PC-3 (cell line): ENCODE measurements around the gene ATXN7L2. TPM values are rescaled to one million over a fixed set of nuclear protein-coding genes. Genes with fewer than 3 reads are reported as not detected.

Experiments
- ATAC-seq: fragments of 200-7000 bp; cut with Tn5 transposase; 2 replicates; pipeline ENCODE4 v1.9.1; 2020; ENCODE audit warnings: mild to moderate bottlenecking, moderate library complexity
- BruUV-seq: library from RNA; stranded (reverse); fragments of 400-500 nt; replicated peaks from 2 replicates; lab custom pipeline; 2021; lab: Mats Ljungman, UMichigan
- CTCF ChIA-PET: fragments of 300-600 bp; sonication (Branson Sonifier 250); formaldehyde crosslinking; loops from one replicate; lab custom pipeline; 2022; ENCODE audit warnings: antibody characterized with exemption; lab: Charles Lee
- POLR2A ChIA-PET: fragments of 300-600 bp; sonication (Branson Sonifier 250); formaldehyde crosslinking; loops from one replicate; lab custom pipeline; 2022; ENCODE audit warnings: antibody characterized with exemption; ENCODE audit not compliant: unreplicated experiment; lab: Charles Lee
- DNase-seq: peaks from one replicate; pipeline ENCODE4 v3.0.0-alpha.2; 2015
- H2AFZ ChIP-seq: fragments of 300-600 bp; sonication (generic); 2 replicates; pipeline ENCODE4 v1.6.0; 2016; ENCODE audit warnings: antibody characterized with exemption, low read length
- H3F3A ChIP-seq: fragments of 300-600 bp; sonication (generic); one replicate; pipeline ENCODE4 v1.6.0; 2017; ENCODE audit warnings: antibody characterized with exemption, low read length, control low read depth, mild to moderate bottlenecking; ENCODE audit not compliant: unreplicated experiment
- H3K27ac ChIP-seq: fragments of 300-600 bp; sonication (generic); 2 replicates; pipeline ENCODE4 v1.5.1; 2016; ENCODE audit warnings: mild to moderate bottlenecking, low read length
- H3K27me3 ChIP-seq: fragments of 300-600 bp; sonication (generic); 2 replicates; pipeline ENCODE4 v1.6.1; 2016; ENCODE audit warnings: low read length, mixed read lengths
- H3K36me3 ChIP-seq: fragments of 300-600 bp; sonication (generic); 2 replicates; pipeline ENCODE4 v1.6.1; 2016; ENCODE audit warnings: low read depth, mixed run types, low read length, mixed read lengths
- H3K4me1 ChIP-seq: fragments of 300-600 bp; sonication (generic); 2 replicates; pipeline ENCODE4 v1.5.1; 2016; ENCODE audit warnings: low read length; ENCODE audit not compliant: insufficient read depth
- H3K4me2 ChIP-seq: fragments of 300-600 bp; sonication (generic); 2 replicates; pipeline ENCODE4 v1.6.0; 2016; ENCODE audit warnings: low read length
- H3K4me3 ChIP-seq: fragments of 300-600 bp; sonication (generic); 2 replicates; pipeline ENCODE4 v1.5.1; 2016; ENCODE audit warnings: mild to moderate bottlenecking, low read length, mixed read lengths
- H3K79me2 ChIP-seq: fragments of 300-600 bp; sonication (generic); 2 replicates; pipeline ENCODE4 v1.6.1; 2017; ENCODE audit warnings: low read length, mixed read lengths
- H3K9ac ChIP-seq: fragments of 300-600 bp; sonication (generic); 2 replicates; pipeline ENCODE4 v1.6.0; 2016; ENCODE audit warnings: mild to moderate bottlenecking, low read length
- H3K9me2 ChIP-seq: fragments of 300-600 bp; sonication (generic); replicated peaks from 2 replicates; pipeline ENCODE4 v1.6.1; 2016; ENCODE audit warnings: mixed run types, low read length, mixed read lengths
- H3K9me3 ChIP-seq: fragments of 300-600 bp; sonication (generic); 2 replicates; pipeline ENCODE4 v1.6.1; 2016; ENCODE audit warnings: low read length, mixed read lengths
- H4K20me1 ChIP-seq: fragments of 300-600 bp; sonication (generic); 2 replicates; pipeline ENCODE4 v1.6.1; 2016; ENCODE audit warnings: low read length, mixed read lengths
- EZH2 ChIP-seq: fragments of 300-600 bp; sonication (generic); IDR thresholded peaks from one replicate; pipeline ENCODE4 v1.6.1; 2017; ENCODE audit warnings: antibody characterized with exemption, mild to moderate bottlenecking, low read length; ENCODE audit not compliant: unreplicated experiment
- EZH2phosphoT487 ChIP-seq: fragments of 300-600 bp; sonication (generic); IDR thresholded peaks from 2 replicates; pipeline ENCODE4 v1.6.1; 2018; ENCODE audit warnings: mild to moderate bottlenecking, antibody characterized with exemption, low read length, borderline replicate concordance
- intact Hi-C: fragments of 100-400 bp; cut with micrococcal nuclease; formaldehyde crosslinking; loops from 2 replicates; pipeline ENCODE4 v1.9.0; 2023
- total RNA-seq: library from RNA; depleted of rRNA; stranded (reverse); fragments of >200 nt; gene quantifications from 2 replicates; pipeline ENCODE4 v1.2.3, GENCODE V29; 2014
- TF ChIP-seq, protein P1 (sequence below): fragments of 300-600 bp; sonication (generic); conservative IDR thresholded peaks from 2 replicates; pipeline ENCODE4 v1.5.1; 2017; ENCODE audit warnings: antibody characterized with exemption, low read depth, mild to moderate bottlenecking, low read length

ATXN7L2 gene
- total RNA-seq, 1 experiment from 2014 or later, result 9.4 TPM

DNA sequence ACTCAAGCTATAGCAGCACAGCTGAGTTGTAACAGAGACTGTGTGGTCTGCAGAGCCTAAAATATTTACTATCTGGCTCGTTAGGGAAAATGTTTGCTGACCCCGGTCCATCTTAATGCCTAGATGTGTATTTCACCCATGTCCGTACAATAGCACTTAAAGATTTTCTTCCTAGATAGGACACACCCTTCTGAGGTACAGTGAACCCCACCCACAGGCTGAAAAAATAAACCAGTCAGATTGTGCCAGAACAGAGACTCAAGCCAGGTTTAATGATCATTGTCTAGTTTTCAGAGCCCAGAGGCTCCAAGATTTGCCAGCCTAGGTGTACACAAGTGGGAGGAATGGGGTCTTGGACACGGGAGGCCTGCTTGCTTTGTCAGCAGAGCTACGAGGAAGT lies 20.2 kb downstream of the ATXN7L2 start:
- ChIA-PET POLR2A (no interaction called here), CTCF (interaction anchor here (0.6 to 1.1 kb wide), 2 partner anchors 16 to 28 kb away, joined by 3 read pairs; no protein-coding TSS in a partner anchor)
- no peaks in the 10 kb centered on the region for H3K9me3 ChIP-seq
- peaks cover 10% of the 10 kb centered on the region; the same call in 1 of the 2 replicates for H3K4me1 ChIP-seq
- H3K4me2 ChIP-seq, result no peak overlapping the region
- BruUV-seq, result no TSS peak
- H3K9ac ChIP-seq, result no peak overlapping the region
- no peaks in the 10 kb centered on the region for H3K9me2 ChIP-seq
- H4K20me1 ChIP-seq, result no peaks in the 10 kb centered on the region
- intact Hi-C loops, result no loop called here
- H3K27ac ChIP-seq, result no peak overlapping the region
- no peak for TF ChIP-seq EZH2phosphoT487
- TF ChIP-seq, protein P1, sequence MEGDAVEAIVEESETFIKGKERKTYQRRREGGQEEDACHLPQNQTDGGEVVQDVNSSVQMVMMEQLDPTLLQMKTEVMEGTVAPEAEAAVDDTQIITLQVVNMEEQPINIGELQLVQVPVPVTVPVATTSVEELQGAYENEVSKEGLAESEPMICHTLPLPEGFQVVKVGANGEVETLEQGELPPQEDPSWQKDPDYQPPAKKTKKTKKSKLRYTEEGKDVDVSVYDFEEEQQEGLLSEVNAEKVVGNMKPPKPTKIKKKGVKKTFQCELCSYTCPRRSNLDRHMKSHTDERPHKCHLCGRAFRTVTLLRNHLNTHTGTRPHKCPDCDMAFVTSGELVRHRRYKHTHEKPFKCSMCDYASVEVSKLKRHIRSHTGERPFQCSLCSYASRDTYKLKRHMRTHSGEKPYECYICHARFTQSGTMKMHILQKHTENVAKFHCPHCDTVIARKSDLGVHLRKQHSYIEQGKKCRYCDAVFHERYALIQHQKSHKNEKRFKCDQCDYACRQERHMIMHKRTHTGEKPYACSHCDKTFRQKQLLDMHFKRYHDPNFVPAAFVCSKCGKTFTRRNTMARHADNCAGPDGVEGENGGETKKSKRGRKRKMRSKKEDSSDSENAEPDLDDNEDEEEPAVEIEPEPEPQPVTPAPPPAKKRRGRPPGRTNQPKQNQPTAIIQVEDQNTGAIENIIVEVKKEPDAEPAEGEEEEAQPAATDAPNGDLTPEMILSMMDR, result no peak
- no peak for TF ChIP-seq EZH2
- no peaks in the 10 kb centered on the region; the same call in 1 of the 2 replicates for H3K36me3 ChIP-seq
- H3K79me2 ChIP-seq, result no peaks in the 10 kb centered on the region
- H3F3A ChIP-seq, result no peaks in the 10 kb centered on the region
- ATAC-seq (no peak), DNase-seq (no peak)
- H3K27me3 ChIP-seq, result no peaks in the 10 kb centered on the region
- H2AFZ ChIP-seq, result no peak overlapping the region
- H3K4me3 ChIP-seq, result no peak overlapping the region

DNA sequence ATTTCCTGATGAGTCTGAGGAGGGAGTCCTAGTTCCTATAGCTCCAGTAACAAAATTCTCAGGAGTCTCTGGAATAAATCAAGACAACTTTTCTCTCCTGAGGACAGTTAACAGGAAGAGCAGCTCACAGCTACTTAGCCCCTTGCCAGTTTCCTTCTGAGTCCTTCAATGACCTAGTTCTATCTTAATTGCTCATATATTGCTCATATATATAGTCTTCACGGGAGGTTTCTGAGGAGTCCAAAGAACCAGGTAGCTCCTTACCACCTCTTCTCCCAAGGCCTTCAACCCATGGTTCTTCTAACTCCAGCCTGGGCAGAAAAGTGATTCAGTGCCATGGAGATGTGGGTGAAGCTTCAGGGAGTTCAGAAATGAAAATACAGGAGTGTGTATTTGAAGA lies 21.3 kb downstream of the ATXN7L2 start:
- Histone ChIP-seq H3K4me3 (no peak overlapping the region), H3F3A (no peaks in the 10 kb centered on the region), H3K9me2 (no peaks in the 10 kb centered on the region), H3K4me2 (no peak overlapping the region), H3K36me3 (no peaks in the 10 kb centered on the region; the same call in 1 of the 2 replicates), H4K20me1 (no peaks in the 10 kb centered on the region), H3K9me3 (no peaks in the 10 kb centered on the region), H3K9ac (no peak overlapping the region), H3K27me3 (no peaks in the 10 kb centered on the region), H3K79me2 (no peaks in the 10 kb centered on the region), H3K27ac (no peak overlapping the region), H2AFZ (no peak overlapping the region), H3K4me1 (peaks cover 1% of the 10 kb centered on the region; the same call in 1 of the 2 replicates)
- no peak for ATAC-seq
- BruUV-seq, result no TSS peak
- ChIA-PET CTCF (interaction anchor here (1.1 kb wide), 1 partner anchor 27 kb away, joined by 3 read pairs; no protein-coding TSS in a partner anchor), POLR2A (no interaction called here)
- TF ChIP-seq, protein P1, result no peak
- TF ChIP-seq EZH2phosphoT487, result no peak
- no peak for TF ChIP-seq EZH2
- intact Hi-C loops, result no loop called here
- no peak for DNase-seq
